Stimulated activated CD4-positive, alpha-beta T cell treated with anti-CD3 and anti-CD28 coated beads, Interleukin-1b, Interleukin-23, amount 100 ng/mL, for 1 hour (primary cell): ENCODE measurements around the gene AVP.
"Not testable (repeated sequence)": the region's sequence is repeated elsewhere in the genome, so short reads cannot be mapped to it uniquely, and the experiment has no call there.

Experiments
- DNase-seq, 2 donors: peaks; one replicate each; pipeline ENCODE4 v3.0.0-alpha.2; 2020; ENCODE audit warnings: low read depth in 2 of 2

Gene AVP

GRCh38 chr20:3084283-3084985 lies at the start of gene AVP:
AVP (minus strand) TSS chr20:3084724; CDS start chr20:3084674, 50 bp downstream.
- no peak for DNase-seq

GRCh38 chr20:3134151-3134550 lies 49.6 kb upstream of the AVP start:
- DNase-seq = no peak

GRCh38 chr20:3133155-3133554 lies 48.6 kb upstream of the AVP start:
- DNase-seq = no peak

- no peak for DNase-seq
These were observed 45.6 kb upstream of the AVP start for GRCh38 chr20:3130051-3130600.

GRCh38 chr20:3129094-3129493 lies 44.6 kb upstream of the AVP start:
- no peak for DNase-seq

- DNase-seq = no peak
These were observed 43.9 kb upstream of the AVP start for GRCh38 chr20:3128275-3128984.

GRCh38 chr20:3126527-3126859 lies 42.0 kb upstream of the AVP start:
- DNase-seq = no peak

- not testable (repeated sequence) for DNase-seq
These were observed 41.4 kb upstream of the AVP start for GRCh38 chr20:3125776-3126526.

GRCh38 chr20:3124773-3125560 lies 40.4 kb upstream of the AVP start:
- DNase-seq = not testable (repeated sequence)

GRCh38 chr20:3124163-3124562 lies 39.6 kb upstream of the AVP start:
- DNase-seq = not testable (repeated sequence)

GRCh38 chr20:3123542-3123941 lies 39.0 kb upstream of the AVP start:
- DNase-seq = no peak

- DNase-seq = no peak
These were observed 37.6 kb upstream of the AVP start for GRCh38 chr20:3121955-3122610.

- DNase-seq = no peak
These were observed 36.9 kb upstream of the AVP start for GRCh38 chr20:3121271-3121911.

- DNase-seq = no peak
These were observed 34.5 kb upstream of the AVP start for GRCh38 chr20:3119044-3119443.

- not testable (repeated sequence) for DNase-seq
These were observed 33.4 kb upstream of the AVP start for GRCh38 chr20:3117839-3118379.

- DNase-seq = no peak
These were observed 31.8 kb upstream of the AVP start for GRCh38 chr20:3116341-3116740.

GRCh38 chr20:3115190-3116107 lies 30.9 kb upstream of the AVP start:
- no peak for DNase-seq

GRCh38 chr20:3111995-3112394 lies 27.5 kb upstream of the AVP start:
- DNase-seq = no peak

- DNase-seq = no peak
These were observed 27.0 kb upstream of the AVP start for GRCh38 chr20:3111507-3111906.
